GM06990 (cell line): ENCODE results near the gene S100A5.

Source experiments
- DNase-seq: peaks from one replicate; pipeline ENCODE4 v3.0.0-alpha.2; 2011; ENCODE audit not compliant: insufficient read length; ENCODE audit errors: extremely low read depth
- H3K27me3 ChIP-seq: replicated peaks from 2 replicates; pipeline ENCODE4 v1.6.0; 2011; ENCODE audit warnings: low read length; ENCODE audit not compliant: control insufficient read depth, insufficient read depth
- H3K36me3 ChIP-seq: 2 replicates; pipeline ENCODE4 v1.5.1; 2011; ENCODE audit warnings: low read length; ENCODE audit not compliant: control insufficient read depth, insufficient read depth
- H3K4me3 ChIP-seq: replicated peaks from 2 replicates; pipeline ENCODE4 v1.5.1; 2011; ENCODE audit warnings: low read depth, mild to moderate bottlenecking, control low read depth, low read length
- CTCF ChIP-seq: IDR thresholded peaks from 2 replicates; pipeline ENCODE4 v1.5.1; 2011; ENCODE audit warnings: low read length, control low read depth, mild to moderate bottlenecking, inconsistent platforms; ENCODE audit not compliant: insufficient read depth, poor library complexity, severe bottlenecking

S100A5 gene

GRCh38 chr1:153498746-153499145, 42.0 kb downstream of the S100A5 start:
- Histone ChIP-seq H3K36me3 (no peaks in the 10 kb centered on the region), H3K4me3 (no peak overlapping the region), H3K27me3 (no peaks in the 10 kb centered on the region; the same call in 1 of the 2 replicates)
- no peak for DNase-seq
- TF ChIP-seq CTCF = no peak

- no peak overlapping the region for H3K4me3 ChIP-seq
- H3K36me3 ChIP-seq = no peaks in the 10 kb centered on the region
- DNase-seq = no peak
- H3K27me3 ChIP-seq = no peaks in the 10 kb centered on the region; the same call in 1 of the 2 replicates
- no peak for TF ChIP-seq CTCF
Measured at GRCh38 chr1:153495536-153495935, 45.2 kb downstream of the S100A5 start.

GRCh38 chr1:153494976-153495535, 45.7 kb downstream of the S100A5 start:
- TF ChIP-seq CTCF = peak; percentile 92

GRCh38 chr1:153493343-153493960, 47.3 kb downstream of the S100A5 start:
- Histone ChIP-seq H3K27me3 (no peaks in the 10 kb centered on the region; the same call in 1 of the 2 replicates), H3K4me3 (no peak overlapping the region), H3K36me3 (no peaks in the 10 kb centered on the region)
- no peak for DNase-seq
- TF ChIP-seq CTCF = no peak

More at GRCh38 chr1:153494976-153495535, 45.7 kb downstream of the S100A5 start:
- Histone ChIP-seq H3K4me3 (no peak overlapping the region), H3K36me3 (no peaks in the 10 kb centered on the region), H3K27me3 (no peaks in the 10 kb centered on the region; the same call in 1 of the 2 replicates)
- peak; percentile 33 for DNase-seq

- H3K4me3 ChIP-seq = no peak overlapping the region
- no peaks in the 10 kb centered on the region for H3K27me3 ChIP-seq
- no peaks in the 10 kb centered on the region for H3K36me3 ChIP-seq
- DNase-seq = no peak
- no peak for TF ChIP-seq CTCF
Measured at GRCh38 chr1:153490272-153491051, 50.3 kb downstream of the S100A5 start.
